Forelimb muscle (tissue), 1 donor: ENCODE measurements around the gene MICAL1. TPM values are rescaled to one million over a fixed set of nuclear protein-coding genes. Genes with fewer than 3 reads are reported as not detected.
"Not testable (repeated sequence)": the region's sequence is repeated elsewhere in the genome, so short reads cannot be mapped to it uniquely, and the experiment has no call there.

Experiments
- DNase-seq: peaks from one replicate; pipeline ENCODE4 v3.0.0-alpha.2; 2013; ENCODE audit warnings: low read depth
- polyA plus RNA-seq: library from polyadenylated mRNA; unstranded; fragments of 120-200 nt; gene quantifications from one replicate; pipeline ENCODE4 v1.2.1, GENCODE V29; 2013; ENCODE audit not compliant: insufficient read length

The MICAL1 gene
- polyA plus RNA-seq, 1 donor = 56.6 TPM

- DNase-seq = no peak
These were observed 20.1 kb upstream of the MICAL1 start for GRCh38 chr6:109475625-109476024.

- DNase-seq = no peak
These were observed 19.4 kb upstream of the MICAL1 start for GRCh38 chr6:109474995-109475394.

- no peak for DNase-seq
These were observed 17.5 kb upstream of the MICAL1 start for GRCh38 chr6:109473120-109473519.

- no peak for DNase-seq
These were observed 16.8 kb upstream of the MICAL1 start for GRCh38 chr6:109472132-109472995.

GRCh38 chr6:109471105-109471810, 15.7 kb upstream of the MICAL1 start:
- no peak for DNase-seq

- DNase-seq = no peak
These were observed 14.1 kb upstream of the MICAL1 start for GRCh38 chr6:109469591-109470189.

GRCh38 chr6:109467696-109468095, 12.1 kb upstream of the MICAL1 start:
- DNase-seq = no peak

- DNase-seq = no peak
These were observed 10.8 kb upstream of the MICAL1 start for GRCh38 chr6:109466212-109466923.

GRCh38 chr6:109465772-109466171, 10.2 kb upstream of the MICAL1 start:
- no peak for DNase-seq

- no peak for DNase-seq
These were observed 6.4 kb upstream of the MICAL1 start for GRCh38 chr6:109461733-109462526.

GRCh38 chr6:109461205-109461604, 5.6 kb upstream of the MICAL1 start:
- not testable (repeated sequence) for DNase-seq

- no peak for DNase-seq
These were observed 4.7 kb upstream of the MICAL1 start for GRCh38 chr6:109460161-109460829.

GRCh38 chr6:109458774-109459531, 3.4 kb upstream of the MICAL1 start:
- no peak for DNase-seq

- no peak for DNase-seq
These were observed 2.0 kb upstream of the MICAL1 start for GRCh38 chr6:109457562-109457996.

GRCh38 chr6:109456710-109457561, 1.4 kb upstream of the MICAL1 start:
- no peak for DNase-seq

- no peak for DNase-seq
These were observed 575 bp upstream of the MICAL1 start for GRCh38 chr6:109456111-109456583.

- no peak for DNase-seq
These were observed 806 bp downstream of the MICAL1 start for GRCh38 chr6:109454496-109455436.
